Neuronal stem cell (in vitro differentiated cells): Measurements from ENCODE around the gene BNIP5.

Experiments
- DNase-seq: peaks from one replicate; pipeline ENCODE4 v3.0.0-alpha.2; 2013; ENCODE audit warnings: low spot score
- H2AFZ ChIP-seq: one replicate; pipeline ENCODE4 v1.6.1; 2013; ENCODE audit warnings: mild to moderate bottlenecking, low read length, inconsistent platforms
- H2AK5ac ChIP-seq: 2 replicates; pipeline ENCODE4 v1.6.1; 2013; ENCODE audit warnings: low read depth, mild to moderate bottlenecking, inconsistent platforms, low read length, moderate library complexity, mixed read lengths
- H2BK120ac ChIP-seq: 2 replicates; pipeline ENCODE4 v1.6.1; 2013; ENCODE audit warnings: low read depth, mild to moderate bottlenecking, inconsistent platforms, low read length, moderate library complexity, mixed read lengths
- H2BK12ac ChIP-seq: one replicate; pipeline ENCODE4 v1.6.1; 2013; ENCODE audit warnings: low read length, inconsistent platforms
- H2BK15ac ChIP-seq: 2 replicates; pipeline ENCODE4 v1.6.1; 2013; ENCODE audit warnings: mild to moderate bottlenecking, low read length, inconsistent platforms, mixed read lengths
- H2BK5ac ChIP-seq: one replicate; pipeline ENCODE4 v1.6.1; 2013; ENCODE audit warnings: inconsistent platforms, mild to moderate bottlenecking, low read length, moderate library complexity
- H3K14ac ChIP-seq: one replicate; pipeline ENCODE4 v1.6.1; 2013; ENCODE audit warnings: low read length, inconsistent platforms
- H3K18ac ChIP-seq: 2 replicates; pipeline ENCODE4 v1.6.1; 2013; ENCODE audit warnings: low read length, inconsistent platforms
- H3K23ac ChIP-seq: 2 replicates; pipeline ENCODE4 v1.6.1; 2013; ENCODE audit warnings: low read depth, mild to moderate bottlenecking, mixed read lengths, low read length, inconsistent platforms; ENCODE audit not compliant: poor library complexity
- H3K27ac ChIP-seq: replicated peaks from 3 replicates; pipeline ENCODE4 v1.5.1; 2013; ENCODE audit warnings: low read length, inconsistent platforms
- H3K27me3 ChIP-seq, 3 experiments: 2 replicates each; pipeline ENCODE4 v1.6.1; 2013; ENCODE audit warnings: low read length in 3 of 3, mild to moderate bottlenecking in 2 of 3, inconsistent platforms in 1 of 3, low read depth in 1 of 3, mixed read lengths in 1 of 3, moderate library complexity in 1 of 3; ENCODE audit not compliant: control insufficient read depth in 3 of 3, insufficient read depth in 3 of 3
- H3K36me3 ChIP-seq, 2 donors: replicated peaks in 1 of 2; 2 replicates each; pipeline ENCODE4 v1.6.1; 2013; ENCODE audit warnings: low read length in 2 of 2; ENCODE audit not compliant: control insufficient read depth in 2 of 2, insufficient read depth in 2 of 2
- H3K4ac ChIP-seq: 2 replicates; pipeline ENCODE4 v1.6.1; 2013; ENCODE audit warnings: inconsistent platforms, mild to moderate bottlenecking, low read length, moderate library complexity
- H3K4me1 ChIP-seq, 2 donors: 1 replicate in 1 of 2; 2 replicates in 1 of 2; pipeline ENCODE4 v1.6.1; 2013; ENCODE audit warnings: low read length in 2 of 2, low read depth in 1 of 2; ENCODE audit not compliant: control insufficient read depth in 2 of 2, insufficient read depth in 1 of 2
- H3K4me2 ChIP-seq: one replicate; pipeline ENCODE4 v1.6.1; 2013; ENCODE audit warnings: mild to moderate bottlenecking, low read length, inconsistent platforms; ENCODE audit not compliant: insufficient read depth, poor library complexity, severe bottlenecking
- H3K4me3 ChIP-seq, 2 donors: 2 replicates each; pipeline ENCODE4 v1.5.1; 2013; ENCODE audit warnings: low read length in 2 of 2, mild to moderate bottlenecking in 2 of 2, inconsistent platforms in 1 of 2, moderate library complexity in 1 of 2
- H3K79me1 ChIP-seq: one replicate; pipeline ENCODE4 v1.6.1; 2013; ENCODE audit warnings: low read depth, mild to moderate bottlenecking, inconsistent platforms, low read length, moderate library complexity
- H3K9ac ChIP-seq: one replicate; pipeline ENCODE4 v1.6.1; 2013; ENCODE audit warnings: mild to moderate bottlenecking, low read depth, low read length, inconsistent platforms; ENCODE audit not compliant: poor library complexity
- H3K9me3 ChIP-seq, 2 donors: replicated peaks in 1 of 2; 2 replicates each; pipeline versions ENCODE3 to v1.6.1; 2013; ENCODE audit warnings: low read length in 2 of 2, mild to moderate bottlenecking in 2 of 2, inconsistent platforms in 1 of 2, low read depth in 1 of 2, mixed read lengths in 1 of 2, moderate library complexity in 1 of 2; ENCODE audit not compliant: control insufficient read depth in 2 of 2, insufficient read depth in 1 of 2
- H4K8ac ChIP-seq: one replicate; pipeline ENCODE4 v1.6.1; 2013; ENCODE audit warnings: low read depth, mild to moderate bottlenecking, inconsistent platforms, low read length, moderate library complexity
- H4K91ac ChIP-seq: one replicate; pipeline ENCODE4 v1.6.1; 2013; ENCODE audit warnings: low read length, low read depth, mild to moderate bottlenecking, inconsistent platforms; ENCODE audit not compliant: poor library complexity
- WGBS, 2 donors: extraction: QIAGEN DNeasy Blood & Tissue Kit; methylation state at CpG; one replicate each; pipeline ENCODE4 v1.1.7; 2013; ENCODE audit warnings: missing lambda C conversion rate in 2 of 2, mixed read lengths in 1 of 2; ENCODE audit not compliant: insufficient read length in 2 of 2, insufficient replicate concordance in 1 of 2; ENCODE audit errors: extremely low coverage in 2 of 2; 5-methylcytosine and 5-hydroxymethylcytosine counted together

BNIP5 gene

DNA sequence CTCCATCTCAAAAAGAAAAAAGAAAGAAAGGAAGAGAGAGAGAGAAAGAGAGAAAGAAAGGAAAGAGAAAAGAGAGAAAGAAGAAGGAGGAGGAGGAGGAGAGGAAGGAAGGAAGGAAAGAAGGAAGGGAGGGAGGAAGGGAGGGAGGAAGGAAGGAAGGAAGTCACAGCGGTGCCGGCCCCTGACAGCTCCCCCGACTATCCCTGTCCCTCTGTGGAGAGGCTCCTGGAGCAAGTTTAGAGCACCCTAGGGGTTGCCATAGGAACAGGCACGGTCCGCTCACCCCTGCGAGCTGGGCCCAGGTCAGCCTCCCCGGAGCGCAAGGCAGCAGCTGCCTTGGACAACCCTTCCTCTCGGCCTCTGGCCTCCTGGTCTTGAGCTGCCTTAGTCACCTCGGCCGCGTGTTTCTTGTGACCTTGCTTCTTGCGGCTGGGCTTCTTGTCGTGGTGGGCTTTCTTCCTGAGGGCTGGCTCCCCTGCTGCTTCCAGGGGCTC is 6.8 kb downstream of the BNIP5 start:
- H2BK120ac ChIP-seq: no peak overlapping the region
- H3K9me3 ChIP-seq: no peaks in the 10 kb centered on the region
- peak overlapping the region; percentile 24 for H2BK12ac ChIP-seq
- H2BK5ac ChIP-seq: no peak overlapping the region
- H3K4me3 ChIP-seq: no peak overlapping the region
- H3K18ac ChIP-seq: peak overlapping the region; percentile 50
- no peak overlapping the region for H4K91ac ChIP-seq
- H4K8ac ChIP-seq: no peak overlapping the region
- H2AK5ac ChIP-seq: peak overlapping the region; percentile 1
- no peaks in the 10 kb centered on the region for H3K36me3 ChIP-seq
- H3K9ac ChIP-seq: no peak overlapping the region
- no peak overlapping the region for H3K4ac ChIP-seq
- H3K27me3 ChIP-seq: peaks cover 0 to 39% (median 0%) of the 10 kb centered on the region in 3 experiments
- no peak overlapping the region for H3K14ac ChIP-seq
- no peak overlapping the region for H3K23ac ChIP-seq
- H3K27ac ChIP-seq: no peak overlapping the region
- WGBS, 2 donors: no CpG with 5 or more reads among the region's 14 CpGs
- no peaks in the 10 kb centered on the region for H3K79me1 ChIP-seq
- DNase-seq: no peak
- H2AFZ ChIP-seq: peak overlapping the region; percentile 83
- H3K4me2 ChIP-seq: no peak overlapping the region
- H2BK15ac ChIP-seq: peak overlapping the region; percentile 8
- peaks cover 21 to 42% of the 10 kb centered on the region in 2 donors for H3K4me1 ChIP-seq

DNA sequence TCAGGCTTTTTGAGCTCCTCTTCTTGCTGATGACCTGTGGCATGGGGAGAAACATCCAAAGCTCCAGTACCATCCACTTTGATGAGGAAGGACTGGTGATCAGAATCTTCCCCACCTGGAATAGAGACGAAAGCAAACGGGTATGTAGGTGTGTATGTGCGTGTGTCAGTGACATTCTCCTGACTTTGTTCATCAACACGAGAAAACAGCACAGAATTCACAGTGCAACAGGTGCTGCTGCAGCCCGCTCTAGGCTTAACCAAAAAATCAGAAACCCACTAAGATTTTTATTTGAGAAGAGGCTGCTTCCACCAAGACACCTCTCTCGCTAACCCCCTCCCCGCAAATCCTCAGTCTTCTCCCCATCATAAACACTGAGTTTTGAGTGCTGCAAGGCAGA is 8.1 kb downstream of the BNIP5 start:
- Histone ChIP-seq H3K4me1 (peaks cover 12 to 37% of the 10 kb centered on the region in 2 donors), H2AFZ (no peak overlapping the region), H2BK120ac (no peak overlapping the region), H3K9me3 (no peaks in the 10 kb centered on the region), H2AK5ac (peak overlapping the region; percentile 32), H2BK15ac (no peak overlapping the region), H3K4ac (no peak overlapping the region), H3K36me3 (no peaks in the 10 kb centered on the region), H2BK5ac (no peak overlapping the region), H3K9ac (no peak overlapping the region), H3K14ac (no peak overlapping the region), H3K27ac (no peak overlapping the region), H3K4me2 (no peak overlapping the region), H3K79me1 (no peaks in the 10 kb centered on the region), H2BK12ac (no peak overlapping the region), H4K91ac (no peak overlapping the region), H3K23ac (no peak overlapping the region), H4K8ac (no peak overlapping the region), H3K18ac (no peak overlapping the region), H3K4me3 (no peak overlapping the region), H3K27me3 (peaks cover 0 to 27% (median 0%) of the 10 kb centered on the region in 3 experiments)
- no CpG with 5 or more reads among the region's 7 CpGs for WGBS, 2 donors
- DNase-seq: no peak

DNA sequence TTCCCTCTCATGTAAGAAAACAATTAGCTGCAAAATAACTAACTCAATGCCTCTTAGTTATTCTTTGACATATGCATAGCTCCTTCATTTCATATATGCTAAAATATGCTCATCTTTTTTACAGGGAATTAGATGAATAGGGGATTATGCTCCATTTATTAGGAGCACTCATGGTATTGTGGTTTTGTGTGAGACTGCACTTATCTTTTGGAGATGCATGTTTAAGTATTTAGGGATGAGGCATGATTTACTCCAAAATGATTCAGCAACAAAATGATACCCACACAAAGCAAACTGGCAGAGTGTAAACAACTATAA is 8.8 kb downstream of the BNIP5 start:
- H3K18ac ChIP-seq: no peak overlapping the region
- H3K27me3 ChIP-seq: peaks cover 0 to 21% (median 0%) of the 10 kb centered on the region in 3 experiments
- no peak overlapping the region for H2BK12ac ChIP-seq
- H3K4ac ChIP-seq: no peak overlapping the region
- DNase-seq: no peak
- H3K36me3 ChIP-seq: no peaks in the 10 kb centered on the region
- H2BK15ac ChIP-seq: no peak overlapping the region
- no peak overlapping the region for H3K27ac ChIP-seq
- H4K8ac ChIP-seq: no peak overlapping the region
- H3K4me2 ChIP-seq: no peak overlapping the region
- no peak overlapping the region for H4K91ac ChIP-seq
- H3K9me3 ChIP-seq: no peaks in the 10 kb centered on the region
- no peak overlapping the region for H2BK120ac ChIP-seq
- H3K23ac ChIP-seq: no peak overlapping the region
- no peak overlapping the region for H2BK5ac ChIP-seq
- no peak overlapping the region for H2AFZ ChIP-seq
- no peak overlapping the region for H3K4me3 ChIP-seq
- H3K4me1 ChIP-seq: peaks cover 18 to 40% of the 10 kb centered on the region in 2 donors
- H3K9ac ChIP-seq: no peak overlapping the region
- H3K14ac ChIP-seq: no peak overlapping the region
- no peaks in the 10 kb centered on the region for H3K79me1 ChIP-seq
- no peak overlapping the region for H2AK5ac ChIP-seq

DNA sequence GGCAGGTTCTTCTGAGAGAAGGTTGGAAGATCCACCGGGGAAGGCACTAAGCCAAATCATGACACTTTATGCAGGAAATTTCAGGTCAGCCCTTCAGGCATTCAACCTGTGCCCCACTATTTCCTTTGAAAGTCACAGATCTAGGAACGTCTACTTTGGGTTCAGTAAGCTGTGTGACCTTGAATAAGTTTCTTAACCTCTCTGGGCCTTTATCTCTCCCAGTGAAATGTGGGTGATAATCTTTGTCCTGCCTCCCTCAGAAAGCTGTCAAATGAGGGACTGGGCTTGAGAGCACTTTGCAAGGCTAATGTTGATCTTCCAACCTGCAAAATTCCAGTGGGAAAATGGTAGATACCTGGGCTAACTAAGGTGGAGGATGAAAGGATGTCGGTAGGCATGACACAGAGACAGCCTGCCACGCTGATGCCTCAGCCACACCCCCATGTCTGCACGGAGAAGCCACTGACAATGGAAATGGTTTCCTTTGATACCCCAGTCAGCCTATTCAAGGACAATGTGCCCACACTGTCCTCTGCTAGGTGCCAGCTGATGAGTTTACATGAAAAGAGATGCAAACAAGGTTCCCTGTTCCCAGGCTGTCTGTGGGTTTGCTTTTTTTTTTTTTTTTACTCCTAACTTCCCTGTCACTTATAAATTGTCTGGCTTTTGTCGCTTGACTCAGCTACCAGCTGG is 9.3 kb downstream of the BNIP5 start:
- Histone ChIP-seq H3K4me3 (no peak overlapping the region), H3K27ac (no peak overlapping the region), H2BK15ac (no peak overlapping the region), H3K14ac (no peak overlapping the region), H3K79me1 (no peaks in the 10 kb centered on the region), H2AK5ac (no peak overlapping the region), H3K4ac (no peak overlapping the region), H3K36me3 (no peaks in the 10 kb centered on the region), H3K23ac (no peak overlapping the region), H3K4me2 (no peak overlapping the region), H4K91ac (no peak overlapping the region), H3K18ac (no peak overlapping the region), H4K8ac (no peak overlapping the region), H3K27me3 (peaks cover 0 to 16% (median 0%) of the 10 kb centered on the region in 3 experiments), H3K4me1 (peaks cover 18 to 42% of the 10 kb centered on the region in 2 donors), H3K9me3 (no peaks in the 10 kb centered on the region), H2AFZ (no peak overlapping the region), H2BK12ac (no peak overlapping the region), H2BK120ac (no peak overlapping the region), H3K9ac (no peak overlapping the region), H2BK5ac (no peak overlapping the region)
- DNase-seq: no peak
- no CpG with 5 or more reads among the region's 6 CpGs for WGBS, 2 donors
